Measurements from ENCODE around the gene SLC36A4.
"Not testable (repeated sequence)": the region's sequence is repeated elsewhere in the genome, so short reads cannot be mapped to it uniquely, and the experiment has no call there.

Gene SLC36A4

GRCh38 chr11:93193731-93194130, 4.1 kb downstream of the SLC36A4 start:
- DNase-seq (ENCODE audit: low spot score) = no peak

DNA sequence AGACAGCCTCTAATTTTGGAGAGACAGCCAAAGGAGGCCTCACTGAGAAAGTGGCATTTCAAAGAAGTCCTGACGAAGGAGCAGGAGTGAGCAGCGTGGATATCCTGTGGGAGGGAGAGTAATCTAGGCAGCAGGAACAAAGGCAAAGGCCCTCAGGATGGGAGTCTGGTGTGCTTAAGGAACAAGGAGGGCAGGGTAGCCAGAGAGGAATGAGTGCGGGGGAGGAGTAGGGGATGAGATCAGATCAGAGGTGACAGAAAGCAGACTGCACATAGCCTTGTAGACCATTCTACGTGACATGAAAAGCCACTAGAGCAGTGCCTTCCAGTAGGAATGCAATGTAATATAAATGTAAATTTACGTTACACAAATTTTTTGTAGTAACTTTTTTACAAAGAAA, 5.6 kb downstream of the SLC36A4 start:
- DNase-seq (ENCODE audit: low spot score) = no peak

- no peak for DNase-seq (ENCODE audit: low spot score)
Measured at GRCh38 chr11:93189462-93189861, 8.3 kb downstream of the SLC36A4 start.

DNA sequence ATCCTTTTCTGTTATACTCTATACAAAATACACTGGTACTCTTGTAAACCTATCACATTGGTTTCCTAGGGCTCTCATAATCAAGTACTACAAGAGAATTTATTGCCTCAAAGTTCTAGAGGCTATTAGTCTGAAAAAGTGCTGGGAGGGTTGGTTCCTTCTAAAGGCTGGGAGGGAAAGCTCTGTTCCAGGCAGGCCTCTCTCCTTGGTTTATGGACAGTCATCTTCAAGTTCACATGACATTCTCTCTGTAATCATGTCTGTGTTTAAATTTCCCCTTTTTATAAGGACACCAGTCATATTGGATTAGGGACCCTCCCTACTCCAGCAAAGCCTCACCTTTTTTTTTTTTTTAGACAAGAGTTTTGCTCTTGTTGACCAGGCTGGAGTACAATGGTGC, 9.1 kb downstream of the SLC36A4 start:
- no peak for DNase-seq (ENCODE audit: low spot score)

DNA sequence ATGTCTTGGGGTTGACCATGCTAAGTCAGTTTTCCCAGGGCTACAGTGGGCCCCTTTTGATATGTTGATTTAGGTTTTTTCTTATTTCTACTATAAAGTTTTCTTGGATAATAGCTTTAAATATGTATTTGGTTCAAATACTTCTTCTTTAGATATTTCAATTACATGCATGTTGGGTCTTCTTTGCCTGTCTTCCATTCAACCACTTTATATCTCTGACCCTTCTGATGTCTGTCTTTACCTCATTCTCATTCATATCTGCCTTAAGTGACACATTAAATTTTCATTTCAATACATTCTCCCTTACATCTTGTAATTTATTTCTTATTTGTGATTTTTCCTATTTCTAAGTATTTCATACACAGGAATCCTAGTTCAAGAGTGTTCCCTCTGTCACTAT, 10.5 kb downstream of the SLC36A4 start:
- DNase-seq (ENCODE audit: low spot score) = no peak

DNA sequence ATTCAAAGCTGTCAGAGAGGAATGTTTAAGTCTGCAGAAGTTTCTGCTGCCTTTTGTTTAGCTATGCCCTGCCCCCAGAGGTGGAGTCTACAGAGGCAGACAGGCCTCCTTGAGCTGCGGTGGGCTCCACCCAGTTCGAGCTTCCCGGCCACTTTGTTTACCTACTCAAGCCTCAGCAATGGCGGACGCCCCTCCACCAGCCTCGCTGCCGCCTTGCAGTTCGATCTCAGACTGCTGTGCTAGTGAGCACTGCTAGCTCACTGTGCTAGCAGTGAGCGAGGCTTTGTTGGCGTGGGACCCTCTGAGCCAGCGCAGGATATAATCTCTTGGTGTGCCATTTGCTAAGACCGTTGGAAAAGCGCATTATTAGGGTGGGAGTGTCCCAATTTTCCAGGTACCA, 19.9 kb downstream of the SLC36A4 start:
- DNase-seq (ENCODE audit: low spot score) = not testable (repeated sequence)

- DNase-seq (ENCODE audit: low spot score) = peak; percentile 8
Measured at GRCh38 chr11:93169950-93170561, 27.7 kb downstream of the SLC36A4 start.

GRCh38 chr11:93169143-93169542, 28.6 kb downstream of the SLC36A4 start:
- no peak for DNase-seq (ENCODE audit: low spot score)

GRCh38 chr11:93166862-93167261, 30.9 kb downstream of the SLC36A4 start:
- no peak for DNase-seq (ENCODE audit: low spot score)

- DNase-seq (ENCODE audit: low spot score) = no peak
Measured at GRCh38 chr11:93166194-93166593, 31.6 kb downstream of the SLC36A4 start.

DNA sequence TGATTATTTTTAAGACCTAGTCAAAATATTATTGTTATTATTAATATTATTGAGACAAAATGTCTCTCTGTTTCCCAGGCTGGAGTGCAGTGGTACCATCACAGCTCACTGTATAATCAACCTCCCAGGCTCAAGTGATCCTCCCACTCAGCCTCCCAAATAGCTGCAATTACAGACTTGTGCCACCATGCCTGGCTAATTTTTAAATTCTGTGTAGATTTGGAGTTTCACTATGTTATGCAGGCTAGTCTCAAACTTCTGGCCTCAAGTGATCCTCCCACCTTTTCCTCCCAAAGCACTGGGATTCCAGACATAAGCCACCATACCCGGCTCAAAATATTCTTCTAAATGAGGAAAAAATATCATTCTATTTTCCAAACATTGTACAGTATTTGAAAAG, 37.0 kb downstream of the SLC36A4 start:
- DNase-seq (ENCODE audit: low spot score) = no peak

DNA sequence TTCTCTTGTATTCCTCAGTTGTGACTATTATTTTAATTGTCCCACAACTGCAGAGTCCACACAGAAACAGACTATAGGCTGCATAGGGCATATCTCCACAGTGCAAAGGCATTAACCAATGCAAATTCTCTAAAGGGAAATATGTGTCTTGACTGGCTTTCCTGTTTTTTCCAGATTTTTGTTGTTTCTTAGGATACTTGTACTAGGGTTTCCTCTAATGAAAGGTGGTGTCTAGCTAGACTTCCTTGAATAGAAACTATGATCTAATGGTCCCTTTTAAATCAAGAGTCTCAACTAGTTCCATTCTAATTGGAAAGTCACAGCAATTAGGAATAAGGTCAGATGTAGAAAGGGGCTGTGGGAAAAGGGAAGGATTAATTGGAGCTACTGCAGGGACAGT, 37.6 kb downstream of the SLC36A4 start:
- no peak for DNase-seq (ENCODE audit: low spot score)

DNA sequence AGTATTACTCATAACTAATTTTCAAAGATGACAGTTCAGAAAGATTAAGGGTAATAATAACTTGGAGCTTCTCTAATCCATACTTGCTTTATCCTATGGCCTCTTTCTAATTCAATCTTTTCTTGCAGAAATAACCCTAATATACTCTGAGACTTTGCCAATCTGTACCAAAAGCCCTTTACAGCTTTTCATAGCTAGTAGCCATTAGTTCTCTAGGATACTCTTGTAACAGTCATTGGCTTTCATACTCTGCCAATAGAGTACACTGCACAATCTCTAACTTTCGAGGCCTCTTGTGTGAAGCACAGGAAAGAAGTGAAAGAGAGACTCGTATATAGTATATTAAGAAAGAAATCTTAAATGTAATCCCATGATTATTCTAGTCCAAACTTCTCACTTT, 38.1 kb downstream of the SLC36A4 start:
- no peak for DNase-seq (ENCODE audit: low spot score)

DNA sequence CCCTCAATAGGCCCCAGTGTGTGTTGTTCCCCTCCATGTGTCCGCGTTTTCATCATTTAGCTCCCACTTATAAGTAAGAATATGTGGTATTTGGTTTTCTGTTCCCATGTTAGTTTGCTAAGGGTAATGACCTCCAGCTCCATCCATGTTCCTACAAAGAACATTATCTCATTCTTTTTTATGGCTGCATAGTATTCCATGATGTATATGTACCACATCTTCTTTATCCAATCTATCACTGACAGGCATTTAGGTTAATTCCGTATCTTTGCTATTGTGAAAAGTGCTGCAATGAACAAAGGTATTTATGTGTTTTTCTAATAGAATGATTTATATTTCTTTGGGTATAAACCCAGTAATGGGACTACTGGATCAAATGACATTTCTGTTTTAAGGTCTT, 42.1 kb downstream of the SLC36A4 start:
- no peak for DNase-seq (ENCODE audit: low spot score)

- DNase-seq (ENCODE audit: low spot score) = no peak
Measured at GRCh38 chr11:93145390-93145915, 52.3 kb downstream of the SLC36A4 start.

- DNase-seq (ENCODE audit: low spot score) = no peak
Measured at GRCh38 chr11:93143800-93144199, 54.0 kb downstream of the SLC36A4 start.

DNA sequence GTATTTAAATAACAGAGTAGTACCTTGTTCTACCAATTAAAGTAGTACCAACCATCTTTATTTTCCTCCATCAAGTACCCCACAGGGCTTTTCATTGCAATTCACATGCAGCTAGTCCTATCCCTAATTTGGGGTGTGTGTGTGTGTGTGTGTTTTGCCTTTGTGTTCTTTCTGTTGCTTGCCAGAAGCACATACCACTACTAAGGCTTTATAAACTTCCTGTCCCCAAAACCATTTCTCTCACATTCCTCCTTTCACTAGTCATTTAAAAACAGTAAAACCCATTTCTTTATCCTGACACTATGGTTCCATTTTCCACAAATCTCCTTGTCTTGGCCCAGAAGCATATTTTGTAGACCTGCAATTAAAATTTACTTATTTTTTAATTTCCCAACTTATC, 54.6 kb downstream of the SLC36A4 start:
- no peak for DNase-seq (ENCODE audit: low spot score)

DNA sequence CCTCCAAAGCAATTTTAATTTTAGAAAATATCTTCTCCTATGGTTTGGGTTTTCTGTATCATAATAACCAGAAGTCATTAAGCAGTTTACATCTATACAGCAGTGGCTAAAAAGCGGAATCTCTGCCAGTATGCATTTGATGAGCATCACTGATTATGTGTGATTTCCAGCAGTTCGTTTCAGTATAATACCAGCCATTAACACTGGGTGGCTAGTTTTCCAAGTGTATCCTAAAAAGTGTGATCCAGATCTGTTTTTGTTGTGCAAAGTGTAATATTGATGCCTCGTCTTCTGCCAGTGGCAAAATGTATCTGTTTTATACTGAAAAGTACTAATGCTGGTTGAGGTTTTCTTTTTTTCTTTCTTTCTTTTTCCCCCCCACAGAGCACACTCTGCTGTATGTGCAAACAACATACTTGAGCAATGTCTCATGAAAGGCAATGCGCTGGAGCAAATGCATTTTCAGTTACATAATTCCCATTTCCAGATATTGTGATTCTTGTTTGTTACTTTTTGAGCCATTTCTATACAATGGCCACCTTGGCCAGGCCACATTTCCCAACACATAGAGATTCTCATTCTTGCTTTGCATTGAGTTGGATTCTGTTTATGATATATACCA, 64.2 kb downstream of the SLC36A4 start:
- DNase-seq (ENCODE audit: low spot score) = peak; percentile 27

DNA sequence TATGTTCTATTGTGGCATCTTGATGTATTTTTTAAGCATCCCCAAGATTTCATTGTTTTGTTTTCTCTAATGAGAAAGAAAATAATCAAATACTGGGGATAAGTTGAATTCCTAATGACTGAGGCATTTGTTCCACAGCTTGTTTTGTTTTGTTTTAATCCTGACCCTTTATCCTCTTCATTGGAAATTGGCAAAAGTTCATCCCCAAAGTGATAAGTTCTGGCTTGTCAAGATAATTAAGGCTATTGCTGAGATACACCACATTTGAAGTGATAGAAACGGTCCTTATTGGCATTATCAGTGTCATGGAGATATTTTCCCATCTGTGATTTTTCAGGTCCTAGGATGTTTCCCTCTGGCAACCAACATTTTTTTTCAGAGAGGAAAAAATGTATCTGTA, 65.0 kb downstream of the SLC36A4 start:
- DNase-seq (ENCODE audit: low spot score) = no peak

DNA sequence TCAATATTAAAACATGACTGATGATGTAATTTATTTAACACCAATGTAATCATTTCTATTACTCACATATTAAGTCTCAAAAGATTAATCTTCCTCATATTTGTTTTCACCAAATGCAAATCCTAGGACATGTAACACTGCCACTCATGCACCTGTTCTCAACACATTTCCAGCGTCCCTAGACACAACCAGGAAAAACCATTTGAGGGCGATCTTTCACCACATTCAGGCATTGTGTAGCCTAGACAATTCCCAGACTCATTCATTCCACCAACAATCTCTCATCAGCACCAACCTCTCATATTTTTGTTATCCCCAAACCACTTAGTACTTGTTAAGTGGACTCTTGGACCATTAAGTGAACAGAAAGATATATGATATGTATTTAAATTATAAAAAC, 66.1 kb downstream of the SLC36A4 start:
- no peak for DNase-seq (ENCODE audit: low spot score)

DNA sequence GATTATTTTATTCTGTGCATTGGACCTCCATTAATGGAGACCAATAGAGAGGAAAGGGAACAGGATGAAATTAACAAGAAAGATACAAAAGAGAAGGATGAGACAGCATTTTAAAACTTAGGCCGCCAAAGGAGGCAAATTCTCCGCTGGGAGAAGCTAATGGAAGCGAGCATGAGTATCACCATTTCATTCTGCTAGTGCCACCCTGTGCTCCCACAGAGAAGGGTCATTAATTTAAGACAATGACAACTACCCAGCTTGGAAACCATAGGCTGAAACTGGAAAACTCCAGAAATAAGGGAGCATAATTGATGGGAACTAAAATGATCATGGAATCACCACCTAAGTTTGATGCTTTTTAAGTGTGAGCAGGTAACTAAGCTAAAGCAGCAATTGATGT, 69.2 kb downstream of the SLC36A4 start:
- no peak for DNase-seq (ENCODE audit: low spot score)

GRCh38 chr11:93123351-93123898, 74.4 kb downstream of the SLC36A4 start:
- no peak for DNase-seq (ENCODE audit: low spot score)

- no peak for DNase-seq (ENCODE audit: low spot score)
Measured at GRCh38 chr11:93122535-93123235, 75.1 kb downstream of the SLC36A4 start.

Measured in AG20443 (cell line).